ENCODE measurements around the gene TRIOBP.

Gene TRIOBP

GRCh38 chr22:37674951-37675929, 21.6 kb upstream of the TRIOBP start, which contains the start of gene LGALS1 (continued):
- TF ChIP-seq HOXC10 (CRISPR knock-in tag; IDR thresholded peaks at IDR 0.05) (no peak), ZNF610 (tag by site-specific recombination; IDR thresholded peaks at IDR 0.05; ENCODE audit: borderline replicate concordance) (no peak), ZNF639 (tag by site-specific recombination; IDR thresholded peaks at IDR 0.05) (peak; percentile 53; the same call in 1 of the 2 replicates), ZNF366 (tag by site-specific recombination; conservative IDR thresholded peaks at IDR 0.05) (peak; percentile 88), ZNF341 (tag by site-specific recombination; IDR thresholded peaks at IDR 0.05; ENCODE audit: low read depth) (peak; percentile 80), ZBTB1 (tag by site-specific recombination; IDR thresholded peaks at IDR 0.05) (no peak), ZNF626 (tag by site-specific recombination; IDR thresholded peaks at IDR 0.05) (no peak), YY2 (tag by site-specific recombination; IDR thresholded peaks at IDR 0.05) (no peak), ZXDB (tag by site-specific recombination; IDR thresholded peaks at IDR 0.05) (peak; percentile 77; the same call in 1 of the 2 replicates), ZNF629 (tag by site-specific recombination; IDR thresholded peaks at IDR 0.05) (0 out of 2 replicates have a peak, but pooled peaks have one; percentile 14), SCRT1 (tag by site-specific recombination; IDR thresholded peaks at IDR 0.05; ENCODE audit: borderline replicate concordance) (no peak), ZNF221 (tag by site-specific recombination; IDR thresholded peaks at IDR 0.05; ENCODE audit: borderline replicate concordance) (no peak), ZNF76 (tag by site-specific recombination; IDR thresholded peaks at IDR 0.05; ENCODE audit: borderline replicate concordance, low read depth) (no peak), KLF8 (tag by site-specific recombination; IDR thresholded peaks at IDR 0.05) (peak; percentile 74), HOXA7 (CRISPR knock-in tag; IDR thresholded peaks at IDR 0.05; ENCODE audit: borderline replicate concordance) (no peak), HOXD13 (CRISPR knock-in tag; IDR thresholded peaks at IDR 0.05; ENCODE audit: borderline replicate concordance) (no peak), ZNF214 (tag by site-specific recombination; IDR thresholded peaks at IDR 0.05; ENCODE audit: borderline replicate concordance) (no peak), ZNF138 (tag by site-specific recombination; IDR thresholded peaks at IDR 0.05; ENCODE audit: borderline replicate concordance) (no peak), ZNF266 (tag by site-specific recombination; IDR thresholded peaks at IDR 0.05; ENCODE audit: low read depth) (no peak), KLF10 (tag by site-specific recombination; IDR thresholded peaks at IDR 0.05) (peak; percentile 24; the same call in 1 of the 2 replicates), ZNF155 (tag by site-specific recombination; IDR thresholded peaks at IDR 0.05) (no peak), ZNF23 (tag by site-specific recombination; IDR thresholded peaks at IDR 0.05; ENCODE audit: borderline replicate concordance) (no peak), ZNF394 (tag by site-specific recombination; IDR thresholded peaks at IDR 0.05; ENCODE audit: borderline replicate concordance) (0 out of 2 replicates have a peak, but pooled peaks have one; percentile 20), MZF1 (tag by site-specific recombination; IDR thresholded peaks at IDR 0.05; ENCODE audit: borderline replicate concordance) (no peak), TRIM28 (IDR thresholded peaks at IDR 0.05; ENCODE audit: borderline replicate concordance, low read length) (no peak), ZNF416 (tag by site-specific recombination; IDR thresholded peaks at IDR 0.05) (no peak), ZNF501 (tag by site-specific recombination; IDR thresholded peaks at IDR 0.05) (no peak), ZNF302 (tag by site-specific recombination; IDR thresholded peaks at IDR 0.05; ENCODE audit: low read depth) (no peak), SP7 (tag by site-specific recombination; IDR thresholded peaks at IDR 0.05) (peak; percentile 76), ZNF140 (tag by site-specific recombination; IDR thresholded peaks at IDR 0.05) (no peak), MEIS1 (CRISPR knock-in tag; IDR thresholded peaks at IDR 0.05; ENCODE audit: borderline replicate concordance) (no peak), IKZF3 (tag by site-specific recombination; IDR thresholded peaks at IDR 0.05) (peak; percentile 59), ZNF660 (tag by site-specific recombination; IDR thresholded peaks at IDR 0.05) (0 out of 2 replicates have a peak, but pooled peaks have one; percentile 55)
- TF ChIP-seq, protein P1, sequence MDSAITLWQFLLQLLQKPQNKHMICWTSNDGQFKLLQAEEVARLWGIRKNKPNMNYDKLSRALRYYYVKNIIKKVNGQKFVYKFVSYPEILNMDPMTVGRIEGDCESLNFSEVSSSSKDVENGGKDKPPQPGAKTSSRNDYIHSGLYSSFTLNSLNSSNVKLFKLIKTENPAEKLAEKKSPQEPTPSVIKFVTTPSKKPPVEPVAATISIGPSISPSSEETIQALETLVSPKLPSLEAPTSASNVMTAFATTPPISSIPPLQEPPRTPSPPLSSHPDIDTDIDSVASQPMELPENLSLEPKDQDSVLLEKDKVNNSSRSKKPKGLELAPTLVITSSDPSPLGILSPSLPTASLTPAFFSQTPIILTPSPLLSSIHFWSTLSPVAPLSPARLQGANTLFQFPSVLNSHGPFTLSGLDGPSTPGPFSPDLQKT (IDR thresholded peaks at IDR 0.05; ENCODE audit: borderline replicate concordance, low read depth, low read length) = no peak
- TF ChIP-seq, protein P2, sequence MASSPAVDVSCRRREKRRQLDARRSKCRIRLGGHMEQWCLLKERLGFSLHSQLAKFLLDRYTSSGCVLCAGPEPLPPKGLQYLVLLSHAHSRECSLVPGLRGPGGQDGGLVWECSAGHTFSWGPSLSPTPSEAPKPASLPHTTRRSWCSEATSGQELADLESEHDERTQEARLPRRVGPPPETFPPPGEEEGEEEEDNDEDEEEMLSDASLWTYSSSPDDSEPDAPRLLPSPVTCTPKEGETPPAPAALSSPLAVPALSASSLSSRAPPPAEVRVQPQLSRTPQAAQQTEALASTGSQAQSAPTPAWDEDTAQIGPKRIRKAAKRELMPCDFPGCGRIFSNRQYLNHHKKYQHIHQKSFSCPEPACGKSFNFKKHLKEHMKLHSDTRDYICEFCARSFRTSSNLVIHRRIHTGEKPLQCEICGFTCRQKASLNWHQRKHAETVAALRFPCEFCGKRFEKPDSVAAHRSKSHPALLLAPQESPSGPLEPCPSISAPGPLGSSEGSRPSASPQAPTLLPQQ (tag by site-specific recombination; IDR thresholded peaks at IDR 0.05) = peak; percentile 95

Measured in HEK293 (cell line).